ENCODE measurements around the gene CLCN6.

CLCN6 gene

GRCh38 chr1:11878081-11878890 is 72.3 kb downstream of the CLCN6 start:
- no peak overlapping the region for H3K4me3 ChIP-seq (replicated peaks; ENCODE audit: insufficient read depth, low read length)
- no peaks in the 10 kb centered on the region for H3K27me3 ChIP-seq (ENCODE audit: insufficient read depth, poor library complexity, severe bottlenecking)
- H3K27ac ChIP-seq (replicated peaks) = no peak overlapping the region
- TF ChIP-seq SPI1 (IDR thresholded peaks at IDR 0.05; ENCODE audit: borderline replicate concordance, low read depth) = no peak
- no peak for DNase-seq (ENCODE audit: low read depth in 1 of 2, low spot score in 1 of 2)

- no peak overlapping the region for H3K27ac ChIP-seq (replicated peaks)
Observed at GRCh38 chr1:11878891-11879190, 72.8 kb downstream of the CLCN6 start.

GRCh38 chr1:11879311-11880180 is 73.6 kb downstream of the CLCN6 start:
- no peak overlapping the region for H3K27ac ChIP-seq (replicated peaks)
- TF ChIP-seq CTCF (IDR thresholded peaks at IDR 0.05; ENCODE audit: insufficient read depth, low read length) (no peak), GABPA (IDR thresholded peaks at IDR 0.05; ENCODE audit: low read depth) (no peak), REST (IDR thresholded peaks at IDR 0.05; ENCODE audit: insufficient replicate concordance, low read depth) (no peak), SPI1 (IDR thresholded peaks at IDR 0.05; ENCODE audit: borderline replicate concordance, low read depth) (no peak), POLR2AphosphoS5 (IDR thresholded peaks at IDR 0.05; ENCODE audit: low read depth) (no peak)
- no peaks in the 10 kb centered on the region for H3K27me3 ChIP-seq (ENCODE audit: insufficient read depth, poor library complexity, severe bottlenecking)
- no peak for DNase-seq (ENCODE audit: low read depth in 1 of 2, low spot score in 1 of 2)
- no peak overlapping the region for H3K4me3 ChIP-seq (replicated peaks; ENCODE audit: insufficient read depth, low read length)

More at GRCh38 chr1:11878891-11879190, 72.8 kb downstream of the CLCN6 start:
- Histone ChIP-seq H3K27me3 (ENCODE audit: insufficient read depth, poor library complexity, severe bottlenecking) (no peaks in the 10 kb centered on the region), H3K4me3 (replicated peaks; ENCODE audit: insufficient read depth, low read length) (no peak overlapping the region)
- no peak for DNase-seq (ENCODE audit: low read depth in 1 of 2, low spot score in 1 of 2)
- TF ChIP-seq CTCF (IDR thresholded peaks at IDR 0.05; ENCODE audit: insufficient read depth, low read length) (no peak), POLR2AphosphoS5 (IDR thresholded peaks at IDR 0.05; ENCODE audit: low read depth) (no peak), REST (IDR thresholded peaks at IDR 0.05; ENCODE audit: insufficient replicate concordance, low read depth) (no peak), SPI1 (IDR thresholded peaks at IDR 0.05; ENCODE audit: borderline replicate concordance, low read depth) (no peak), GABPA (IDR thresholded peaks at IDR 0.05; ENCODE audit: low read depth) (no peak)

- no peak for DNase-seq (ENCODE audit: low read depth in 1 of 2, low spot score in 1 of 2)
- no peaks in the 10 kb centered on the region for H3K27me3 ChIP-seq (ENCODE audit: insufficient read depth, poor library complexity, severe bottlenecking)
- no peak for TF ChIP-seq CTCF (IDR thresholded peaks at IDR 0.05; ENCODE audit: insufficient read depth, low read length)
- TF ChIP-seq GABPA (IDR thresholded peaks at IDR 0.05; ENCODE audit: low read depth) = no peak
- no peak for TF ChIP-seq REST (IDR thresholded peaks at IDR 0.05; ENCODE audit: insufficient replicate concordance, low read depth)
- no peak for TF ChIP-seq POLR2AphosphoS5 (IDR thresholded peaks at IDR 0.05; ENCODE audit: low read depth)
- TF ChIP-seq SPI1 (IDR thresholded peaks at IDR 0.05; ENCODE audit: borderline replicate concordance, low read depth) = no peak
- H3K4me3 ChIP-seq (replicated peaks; ENCODE audit: insufficient read depth, low read length) = no peak overlapping the region
- no peak overlapping the region for H3K27ac ChIP-seq (replicated peaks)
Observed at GRCh38 chr1:11880181-11880575, 74.2 kb downstream of the CLCN6 start.

All from HL-60 (cell line).